Measurements from ENCODE around the gene PCBP3. TPM values are rescaled to one million over a fixed set of nuclear protein-coding genes. Genes with fewer than 3 reads are reported as not detected.

PCBP3 gene
- polyA plus RNA-seq, 1 donor (not counting 4 experiments of a cell fraction or from before 2014, with no cell fraction given) = 0.25 TPM

GRCh38 chr21:45938811-45939520 lies 295.4 kb downstream of the PCBP3 start:
- no peak for FAIRE-seq
- no peak overlapping the region for H2AFZ ChIP-seq (ENCODE audit: control insufficient read depth, low read length)
- no peaks in the 10 kb centered on the region for H3K79me2 ChIP-seq (ENCODE audit: control insufficient read depth, insufficient read depth, low read length)
- H3K36me3 ChIP-seq (ENCODE audit: control insufficient read depth in 2 of 2, extremely low read depth in 1 of 2, insufficient read depth in 2 of 2, low read length in 2 of 2) = no peaks in the 10 kb centered on the region
- H3K4me1 ChIP-seq (ENCODE audit: control insufficient read depth, extremely low read depth, insufficient read depth, low read length) = no peaks in the 10 kb centered on the region
- peaks cover 8% of the 10 kb centered on the region for H3K9me3 ChIP-seq (ENCODE audit: control insufficient read depth, low read depth, low read length)
- DNase-seq (ENCODE audit: low read depth, low spot score) = no peak
- H3K4me2 ChIP-seq (ENCODE audit: control insufficient read depth, extremely low read depth, insufficient read depth, low read depth, low read length) = no peak overlapping the region
- no peak overlapping the region for H3K27ac ChIP-seq (ENCODE audit: control insufficient read depth, insufficient read depth, low read length)
- TF ChIP-seq EZH2 (IDR thresholded peaks at IDR 0.05; ENCODE audit: low read length) (no peak), CTCF (optimal IDR thresholded peaks at IDR 0.05 in 1 of 3, IDR thresholded peaks at IDR 0.05 in 1 of 3, conservative IDR thresholded peaks at IDR 0.05 in 1 of 3; ENCODE audit: extremely low read depth in 1 of 3, insufficient read depth in 2 of 3, low read length in 3 of 3) (no peak)
- dilution Hi-C loops (cut with MboI; ENCODE audit: extremely low pct_ligation_motif_present, low sequenced_read_pairs) = no loop called here
- H3K4me3 ChIP-seq (ENCODE audit: control insufficient read depth in 2 of 3, extremely low read depth in 1 of 3, insufficient read depth in 2 of 3, low read depth in 1 of 3, low read length in 3 of 3) = no peak overlapping the region
- no peaks in the 10 kb centered on the region for H3K9me1 ChIP-seq (ENCODE audit: control insufficient read depth, extremely low read depth, insufficient read depth, low read length)
- no peaks in the 10 kb centered on the region for H4K20me1 ChIP-seq (ENCODE audit: control insufficient read depth, extremely low read depth, insufficient read depth, low read length)
- H3K9ac ChIP-seq (ENCODE audit: control insufficient read depth, extremely low read depth, insufficient read depth, low read length) = no peak overlapping the region
- peaks cover 7% of the 10 kb centered on the region for H3K27me3 ChIP-seq (ENCODE audit: control insufficient read depth, extremely low read depth, insufficient read depth, low read length)

- H3K9ac ChIP-seq (ENCODE audit: control insufficient read depth, extremely low read depth, insufficient read depth, low read length) = no peak overlapping the region
- no peak overlapping the region for H2AFZ ChIP-seq (ENCODE audit: control insufficient read depth, low read length)
- peaks cover 7% of the 10 kb centered on the region for H3K27me3 ChIP-seq (ENCODE audit: control insufficient read depth, extremely low read depth, insufficient read depth, low read length)
- H4K20me1 ChIP-seq (ENCODE audit: control insufficient read depth, extremely low read depth, insufficient read depth, low read length) = no peaks in the 10 kb centered on the region
- dilution Hi-C loops (cut with MboI; ENCODE audit: extremely low pct_ligation_motif_present, low sequenced_read_pairs) = no loop called here
- H3K79me2 ChIP-seq (ENCODE audit: control insufficient read depth, insufficient read depth, low read length) = no peaks in the 10 kb centered on the region
- DNase-seq (ENCODE audit: low read depth, low spot score) (no peak), FAIRE-seq (no peak)
- no peaks in the 10 kb centered on the region for H3K4me1 ChIP-seq (ENCODE audit: control insufficient read depth, extremely low read depth, insufficient read depth, low read length)
- H3K36me3 ChIP-seq (ENCODE audit: control insufficient read depth in 2 of 2, extremely low read depth in 1 of 2, insufficient read depth in 2 of 2, low read length in 2 of 2) = no peaks in the 10 kb centered on the region
- no peak overlapping the region for H3K4me2 ChIP-seq (ENCODE audit: control insufficient read depth, extremely low read depth, insufficient read depth, low read depth, low read length)
- no peaks in the 10 kb centered on the region for H3K9me1 ChIP-seq (ENCODE audit: control insufficient read depth, extremely low read depth, insufficient read depth, low read length)
- TF ChIP-seq CTCF (optimal IDR thresholded peaks at IDR 0.05 in 1 of 3, IDR thresholded peaks at IDR 0.05 in 1 of 3, conservative IDR thresholded peaks at IDR 0.05 in 1 of 3; ENCODE audit: extremely low read depth in 1 of 3, insufficient read depth in 2 of 3, low read length in 3 of 3) (no peak), EZH2 (IDR thresholded peaks at IDR 0.05; ENCODE audit: low read length) (no peak)
- H3K4me3 ChIP-seq (ENCODE audit: control insufficient read depth in 2 of 3, extremely low read depth in 1 of 3, insufficient read depth in 2 of 3, low read depth in 1 of 3, low read length in 3 of 3) = no peak overlapping the region
- no peak overlapping the region for H3K27ac ChIP-seq (ENCODE audit: control insufficient read depth, insufficient read depth, low read length)
- H3K9me3 ChIP-seq (ENCODE audit: control insufficient read depth, low read depth, low read length) = peaks cover 8% of the 10 kb centered on the region
These were observed 296.1 kb downstream of the PCBP3 start for GRCh38 chr21:45939521-45940045.
